SK-N-SH (cell line): ENCODE data around the gene TIGD6. TPM values are rescaled to one million over a fixed set of nuclear protein-coding genes. Genes with fewer than 3 reads are reported as not detected.

Source experiments
- CTCF ChIA-PET: fragments of 300-600, 350-600 bp; formaldehyde crosslinking; extraction: SDS; loops from one replicate; lab custom pipeline; 2021; lab: Yijun Ruan, JAX
- POLR2A ChIA-PET: fragments of 350-600 bp; sonication (Branson Sonifier 250); formaldehyde crosslinking; extraction: SDS; loops from one replicate; lab custom pipeline; 2020; ENCODE audit warnings: antibody characterized with exemption, inconsistent platforms; lab: Yijun Ruan, JAX
- DNase-seq: peaks from one replicate; pipeline ENCODE4 v3.0.0; 2012
- H2AFZ ChIP-seq: fragments of 200-600 bp; sonication (generic); 2 replicates; pipeline ENCODE4 v1.8.1; 2016; ENCODE audit warnings: antibody characterized with exemption, mild to moderate bottlenecking, low read depth
- H3F3A ChIP-seq: fragments of 200-600 bp; sonication (generic); replicated peaks from 2 replicates; pipeline ENCODE3; 2016; ENCODE audit warnings: antibody characterized with exemption, mild to moderate bottlenecking; ENCODE audit not compliant: insufficient read depth
- H3K27ac ChIP-seq, 2 experiments: fragments of 200-500 bp in 1 of 2; fragments of 200-600 bp in 1 of 2; sonication (Bioruptor generic) in 1 of 2; sonication (generic), shearing (Covaris generic) in 1 of 2; 2 replicates each; pipeline versions ENCODE4 v1.5.1 to v1.6.1; 2014 to 2016; ENCODE audit warnings: low read depth in 2 of 2, inconsistent platforms in 1 of 2, low read length in 1 of 2, mild to moderate bottlenecking in 1 of 2, mixed read lengths in 1 of 2
- H3K27me3 ChIP-seq: fragments of 200-600 bp; sonication (generic), shearing (Covaris generic); 2 replicates; pipeline ENCODE4 v1.6.1; 2016; ENCODE audit warnings: mixed run types; ENCODE audit not compliant: insufficient read depth
- H3K36me3 ChIP-seq, 2 experiments: fragments of 200-500 bp in 1 of 2; fragments of 200-600 bp in 1 of 2; sonication (Bioruptor generic) in 1 of 2; sonication (generic) in 1 of 2; replicated peaks in 1 of 2; 2 replicates each; pipeline versions ENCODE3 to v1.5.1; 2014 to 2016; ENCODE audit warnings: low read length in 1 of 2, mild to moderate bottlenecking in 1 of 2; ENCODE audit not compliant: insufficient read depth in 2 of 2, control insufficient read depth in 1 of 2
- H3K4me1 ChIP-seq, 2 experiments: fragments of 200-500 bp in 1 of 2; fragments of 200-600 bp in 1 of 2; sonication (Bioruptor generic) in 1 of 2; sonication (generic), shearing (Covaris generic) in 1 of 2; 2 replicates each; pipeline versions ENCODE4 v1.5.1 to v1.6.1; 2014 to 2016; ENCODE audit warnings: low read depth in 1 of 2, low read length in 1 of 2, mixed run types in 1 of 2; ENCODE audit not compliant: insufficient read depth in 2 of 2, control insufficient read depth in 1 of 2
- H3K4me2 ChIP-seq: fragments of 200-600 bp; sonication (generic), shearing (Covaris generic); 2 replicates; pipeline ENCODE4 v1.6.1; 2017; ENCODE audit warnings: mixed run types
- H3K4me3 ChIP-seq, 2 experiments: fragments of 200-500 bp in 1 of 2; fragments of 200-600 bp in 1 of 2; sonication (Bioruptor generic) in 1 of 2; sonication (generic), shearing (Covaris generic) in 1 of 2; 2 replicates each; pipeline versions ENCODE4 v1.5.1 to v1.8.1; 2014 to 2016; ENCODE audit warnings: low read depth in 2 of 2, inconsistent platforms in 1 of 2, low read length in 1 of 2, mild to moderate bottlenecking in 1 of 2, mixed read lengths in 1 of 2, moderate library complexity in 1 of 2
- H3K79me2 ChIP-seq: fragments of 200-600 bp; sonication (generic); 2 replicates; pipeline ENCODE4 v1.8.1; 2017; ENCODE audit warnings: mild to moderate bottlenecking; ENCODE audit not compliant: insufficient read depth
- H3K9ac ChIP-seq: fragments of 200-600 bp; sonication (generic); 2 replicates; pipeline ENCODE4 v1.6.1; 2017; ENCODE audit warnings: mixed run types
- H3K9me2 ChIP-seq: fragments of 200-600 bp; sonication (generic); 2 replicates; pipeline ENCODE4 v1.6.1; 2017; ENCODE audit warnings: mixed run types
- H3K9me3 ChIP-seq: fragments of 200-600 bp; sonication (generic); 2 replicates; pipeline ENCODE4 v1.6.1; 2017; ENCODE audit warnings: mixed run types, mild to moderate bottlenecking, moderate library complexity
- H4K20me1 ChIP-seq: fragments of 200-600 bp; sonication (generic); 2 replicates; pipeline ENCODE4 v1.6.1; 2017; ENCODE audit warnings: mild to moderate bottlenecking, mixed run types; ENCODE audit not compliant: insufficient read depth
- FOXJ3 ChIP-seq: sonication (generic); formaldehyde crosslinking; IDR thresholded peaks from 2 replicates; pipeline ENCODE4 v1.5.1; 2020; ENCODE audit warnings: mild to moderate bottlenecking, missing genetic modification reagents
- GABPA ChIP-seq: IDR thresholded peaks from 2 replicates; pipeline ENCODE4 v1.4.0; 2012; ENCODE audit warnings: low read depth, mild to moderate bottlenecking
- JUND ChIP-seq: IDR thresholded peaks from 2 replicates; pipeline ENCODE4 v1.4.0; 2012
- MEF2A ChIP-seq: IDR thresholded peaks from 2 replicates; pipeline ENCODE4 v1.4.0; 2012; ENCODE audit warnings: low read depth, borderline replicate concordance
- MXI1 ChIP-seq: IDR thresholded peaks from 2 replicates; pipeline ENCODE4 v1.6.1; 2012; ENCODE audit warnings: mild to moderate bottlenecking, low read depth, low read length, improper control_type of control experiment
- PBX3 ChIP-seq: IDR thresholded peaks from 2 replicates; pipeline ENCODE4; 2012
- RAD21 ChIP-seq: IDR thresholded peaks from 2 replicates; pipeline ENCODE4 v1.6.1; 2012; ENCODE audit warnings: mild to moderate bottlenecking, low read length
- RCOR1 ChIP-seq: fragments of 150-350 bp; IDR thresholded peaks from 2 replicates; pipeline ENCODE4 v1.6.1; 2017; ENCODE audit warnings: antibody characterized with exemption, low read length
- RFX5 ChIP-seq: IDR thresholded peaks from 2 replicates; pipeline ENCODE4 v1.6.1; 2012; ENCODE audit warnings: mild to moderate bottlenecking, improper control_type of control experiment, low read length
- SIN3A ChIP-seq: IDR thresholded peaks from 2 replicates; pipeline ENCODE4 v1.6.1; 2012; ENCODE audit warnings: low read depth, mild to moderate bottlenecking, low read length, moderate library complexity, borderline replicate concordance
- TEAD4 ChIP-seq: IDR thresholded peaks from 2 replicates; pipeline ENCODE4 v1.4.0; 2012; ENCODE audit warnings: mild to moderate bottlenecking, borderline replicate concordance; ENCODE audit not compliant: insufficient read depth
- YY1 ChIP-seq: IDR thresholded peaks from 2 replicates; pipeline ENCODE4 v1.4.0; 2012; ENCODE audit warnings: low read depth, mild to moderate bottlenecking
- ZBTB33 ChIP-seq: IDR thresholded peaks from 2 replicates; pipeline ENCODE4 v1.4.0; 2012; ENCODE audit warnings: low read depth, borderline replicate concordance
- WGBS: methylation state at CpG from one replicate; pipeline ENCODE4 v1.1.6; 2017; ENCODE audit warnings: low lambda C conversion rate; 5-methylcytosine and 5-hydroxymethylcytosine counted together
- polyA plus RNA-seq, 3 experiments: library from polyadenylated mRNA; depleted of rRNA; stranded (reverse); fragments of >200 nt; gene quantifications; 2 replicates each; pipeline ENCODE4 v1.2.3, GENCODE V29; 2012
- TF ChIP-seq, protein P1 (sequence below): fragments of 150-350 bp; IDR thresholded peaks from 2 replicates; pipeline ENCODE4 v1.6.1; 2017; ENCODE audit warnings: antibody characterized with exemption, low read length, low read depth, borderline replicate concordance
- TF ChIP-seq, protein P2 (sequence below): IDR thresholded peaks from 2 replicates; pipeline ENCODE4 v1.6.1; 2012; ENCODE audit warnings: mild to moderate bottlenecking, low read depth, low read length, moderate library complexity
- TF ChIP-seq, protein P3 (sequence below): IDR thresholded peaks from 2 replicates; pipeline ENCODE4 v1.4.0; 2012; ENCODE audit warnings: low read depth, borderline replicate concordance

Gene TIGD6
- polyA plus RNA-seq, 1 of the 3 experiments (the other 2 are of a cell fraction) = 4.7 TPM

GRCh38 chr5:149966946-149967345 is 33.5 kb downstream of the TIGD6 start (continued):
- TF ChIP-seq, protein P1, sequence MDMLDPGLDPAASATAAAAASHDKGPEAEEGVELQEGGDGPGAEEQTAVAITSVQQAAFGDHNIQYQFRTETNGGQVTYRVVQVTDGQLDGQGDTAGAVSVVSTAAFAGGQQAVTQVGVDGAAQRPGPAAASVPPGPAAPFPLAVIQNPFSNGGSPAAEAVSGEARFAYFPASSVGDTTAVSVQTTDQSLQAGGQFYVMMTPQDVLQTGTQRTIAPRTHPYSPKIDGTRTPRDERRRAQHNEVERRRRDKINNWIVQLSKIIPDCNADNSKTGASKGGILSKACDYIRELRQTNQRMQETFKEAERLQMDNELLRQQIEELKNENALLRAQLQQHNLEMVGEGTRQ = no peak
- TF ChIP-seq, protein P2, sequence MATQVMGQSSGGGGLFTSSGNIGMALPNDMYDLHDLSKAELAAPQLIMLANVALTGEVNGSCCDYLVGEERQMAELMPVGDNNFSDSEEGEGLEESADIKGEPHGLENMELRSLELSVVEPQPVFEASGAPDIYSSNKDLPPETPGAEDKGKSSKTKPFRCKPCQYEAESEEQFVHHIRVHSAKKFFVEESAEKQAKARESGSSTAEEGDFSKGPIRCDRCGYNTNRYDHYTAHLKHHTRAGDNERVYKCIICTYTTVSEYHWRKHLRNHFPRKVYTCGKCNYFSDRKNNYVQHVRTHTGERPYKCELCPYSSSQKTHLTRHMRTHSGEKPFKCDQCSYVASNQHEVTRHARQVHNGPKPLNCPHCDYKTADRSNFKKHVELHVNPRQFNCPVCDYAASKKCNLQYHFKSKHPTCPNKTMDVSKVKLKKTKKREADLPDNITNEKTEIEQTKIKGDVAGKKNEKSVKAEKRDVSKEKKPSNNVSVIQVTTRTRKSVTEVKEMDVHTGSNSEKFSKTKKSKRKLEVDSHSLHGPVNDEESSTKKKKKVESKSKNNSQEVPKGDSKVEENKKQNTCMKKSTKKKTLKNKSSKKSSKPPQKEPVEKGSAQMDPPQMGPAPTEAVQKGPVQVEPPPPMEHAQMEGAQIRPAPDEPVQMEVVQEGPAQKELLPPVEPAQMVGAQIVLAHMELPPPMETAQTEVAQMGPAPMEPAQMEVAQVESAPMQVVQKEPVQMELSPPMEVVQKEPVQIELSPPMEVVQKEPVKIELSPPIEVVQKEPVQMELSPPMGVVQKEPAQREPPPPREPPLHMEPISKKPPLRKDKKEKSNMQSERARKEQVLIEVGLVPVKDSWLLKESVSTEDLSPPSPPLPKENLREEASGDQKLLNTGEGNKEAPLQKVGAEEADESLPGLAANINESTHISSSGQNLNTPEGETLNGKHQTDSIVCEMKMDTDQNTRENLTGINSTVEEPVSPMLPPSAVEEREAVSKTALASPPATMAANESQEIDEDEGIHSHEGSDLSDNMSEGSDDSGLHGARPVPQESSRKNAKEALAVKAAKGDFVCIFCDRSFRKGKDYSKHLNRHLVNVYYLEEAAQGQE = no peak
- TF ChIP-seq, protein P3, sequence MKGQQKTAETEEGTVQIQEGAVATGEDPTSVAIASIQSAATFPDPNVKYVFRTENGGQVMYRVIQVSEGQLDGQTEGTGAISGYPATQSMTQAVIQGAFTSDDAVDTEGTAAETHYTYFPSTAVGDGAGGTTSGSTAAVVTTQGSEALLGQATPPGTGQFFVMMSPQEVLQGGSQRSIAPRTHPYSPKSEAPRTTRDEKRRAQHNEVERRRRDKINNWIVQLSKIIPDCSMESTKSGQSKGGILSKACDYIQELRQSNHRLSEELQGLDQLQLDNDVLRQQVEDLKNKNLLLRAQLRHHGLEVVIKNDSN = no peak
- TF ChIP-seq TEAD4 = no peak
- no peak for TF ChIP-seq SIN3A
- TF ChIP-seq RFX5 = no peak

DNA sequence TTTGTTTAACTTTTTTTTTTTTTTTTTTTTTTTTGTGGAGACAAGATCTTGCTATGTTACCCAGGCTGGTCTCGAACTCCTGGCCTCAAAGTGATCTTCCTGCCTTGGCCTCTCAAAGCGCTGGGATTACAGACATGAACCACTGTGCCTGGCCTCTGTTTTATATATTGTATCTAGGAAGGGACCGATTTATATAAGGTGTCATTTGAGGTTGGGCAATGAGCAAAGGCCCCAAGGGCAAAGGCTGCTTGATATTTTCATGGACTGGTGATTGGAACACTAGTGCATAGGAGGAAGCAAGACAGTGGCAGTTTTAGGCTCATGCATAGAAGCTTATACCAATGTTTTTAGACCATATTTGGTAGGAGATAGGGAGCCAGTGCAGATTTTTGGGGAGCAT is 36.7 kb downstream of the TIGD6 start:
- H3K27ac ChIP-seq = no peak overlapping the region
- no peak for TF ChIP-seq JUND
- TF ChIP-seq YY1 = no peak
- TF ChIP-seq MXI1 = no peak
- no peak for TF ChIP-seq GABPA
- no peak for TF ChIP-seq FOXJ3 (CRISPR knock-in tag)
- no peak for TF ChIP-seq ZBTB33
- no peak for TF ChIP-seq RCOR1
- TF ChIP-seq, protein P2 = no peak
- no peak for TF ChIP-seq MEF2A
- TF ChIP-seq, protein P1 = no peak
- TF ChIP-seq RAD21 = no peak
- no peak for TF ChIP-seq PBX3
- no peaks in the 10 kb centered on the region for H3K9me3 ChIP-seq
- H3F3A ChIP-seq = peaks cover 24% of the 10 kb centered on the region
- H3K9me2 ChIP-seq = no peaks in the 10 kb centered on the region
- H2AFZ ChIP-seq = no peak overlapping the region
- ChIA-PET CTCF (interaction anchor here (1.8 to 12.1 kb wide), 6 partner anchors 11 to 129 kb away, joined by 13 to 244 read pairs (median 60); no protein-coding TSS in a partner anchor), POLR2A (no interaction called here)
- H3K4me2 ChIP-seq = no peak overlapping the region
- H3K27me3 ChIP-seq = no peaks in the 10 kb centered on the region
- WGBS = 94% methylated on average over 3 of the region's 3 CpGs
- peaks cover 10 to 12% of the 10 kb centered on the region in 2 experiments; a peak in 3 of 4 replicates for H3K4me1 ChIP-seq
- H3K79me2 ChIP-seq = peaks cover 20% of the 10 kb centered on the region; the same call in 1 of the 2 replicates
- H3K4me3 ChIP-seq = no peak overlapping the region
- no peaks in the 10 kb centered on the region for H4K20me1 ChIP-seq
- H3K9ac ChIP-seq = no peak overlapping the region
- no peak for DNase-seq
- H3K36me3 ChIP-seq = no peaks in the 10 kb centered on the region
